ENCODE results near the gene RPE. TPM values are rescaled to one million over a fixed set of nuclear protein-coding genes. Genes with fewer than 3 reads are reported as not detected.

RPE gene
- total RNA-seq, 1 donor, result 91.5 TPM

DNA sequence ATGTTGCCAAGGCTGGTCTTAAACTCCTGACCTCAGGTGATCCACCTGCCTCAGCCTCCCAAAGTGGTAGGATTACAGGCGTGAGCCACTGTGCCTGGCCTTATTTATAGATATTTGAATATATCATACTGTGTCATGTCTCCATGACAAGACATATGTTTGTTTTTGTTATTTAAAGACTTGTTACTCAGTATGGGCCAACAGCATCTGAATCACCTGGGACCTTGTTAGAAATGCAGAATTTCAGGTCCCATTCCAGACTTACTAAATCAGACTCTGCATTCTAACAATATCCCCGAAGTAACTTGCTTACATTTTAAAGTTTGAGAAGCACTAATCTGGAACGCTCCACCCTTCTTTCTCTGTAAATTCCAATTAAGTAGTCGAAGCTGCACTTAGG lies 33.2 kb downstream of the RPE start:
- no peak for DNase-seq (ENCODE audit: low read depth)
- no peak overlapping the region for H3K4me3 ChIP-seq (ENCODE audit: low read depth, low read length)
- TF ChIP-seq, protein P1, sequence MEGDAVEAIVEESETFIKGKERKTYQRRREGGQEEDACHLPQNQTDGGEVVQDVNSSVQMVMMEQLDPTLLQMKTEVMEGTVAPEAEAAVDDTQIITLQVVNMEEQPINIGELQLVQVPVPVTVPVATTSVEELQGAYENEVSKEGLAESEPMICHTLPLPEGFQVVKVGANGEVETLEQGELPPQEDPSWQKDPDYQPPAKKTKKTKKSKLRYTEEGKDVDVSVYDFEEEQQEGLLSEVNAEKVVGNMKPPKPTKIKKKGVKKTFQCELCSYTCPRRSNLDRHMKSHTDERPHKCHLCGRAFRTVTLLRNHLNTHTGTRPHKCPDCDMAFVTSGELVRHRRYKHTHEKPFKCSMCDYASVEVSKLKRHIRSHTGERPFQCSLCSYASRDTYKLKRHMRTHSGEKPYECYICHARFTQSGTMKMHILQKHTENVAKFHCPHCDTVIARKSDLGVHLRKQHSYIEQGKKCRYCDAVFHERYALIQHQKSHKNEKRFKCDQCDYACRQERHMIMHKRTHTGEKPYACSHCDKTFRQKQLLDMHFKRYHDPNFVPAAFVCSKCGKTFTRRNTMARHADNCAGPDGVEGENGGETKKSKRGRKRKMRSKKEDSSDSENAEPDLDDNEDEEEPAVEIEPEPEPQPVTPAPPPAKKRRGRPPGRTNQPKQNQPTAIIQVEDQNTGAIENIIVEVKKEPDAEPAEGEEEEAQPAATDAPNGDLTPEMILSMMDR (IDR thresholded peaks at IDR 0.05; ENCODE audit: insufficient read depth, low read depth, low read length), result no peak

DNA sequence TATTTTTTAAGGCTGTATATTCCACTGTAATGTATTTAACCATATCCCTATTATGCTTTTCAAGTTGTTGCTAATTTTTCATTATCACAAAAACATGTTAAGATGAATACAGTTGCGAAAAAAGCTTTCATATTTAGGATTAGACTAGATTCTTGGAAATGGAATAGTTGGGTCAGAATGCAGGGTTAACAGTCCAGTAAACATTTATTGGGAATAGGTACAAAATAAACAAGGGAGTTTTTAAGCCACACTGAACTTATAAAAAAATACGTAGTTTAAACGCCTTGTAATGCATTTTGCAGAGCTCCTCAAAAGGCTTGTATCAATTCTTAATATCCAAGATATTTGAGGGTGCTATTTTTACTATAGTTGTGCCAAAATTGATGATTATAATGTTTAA lies 35.6 kb downstream of the RPE start:
- no peak for DNase-seq (ENCODE audit: low read depth)
- TF ChIP-seq, protein P1 (IDR thresholded peaks at IDR 0.05; ENCODE audit: insufficient read depth, low read depth, low read length), result no peak
- no peak overlapping the region for H3K4me3 ChIP-seq (ENCODE audit: low read depth, low read length)

DNA sequence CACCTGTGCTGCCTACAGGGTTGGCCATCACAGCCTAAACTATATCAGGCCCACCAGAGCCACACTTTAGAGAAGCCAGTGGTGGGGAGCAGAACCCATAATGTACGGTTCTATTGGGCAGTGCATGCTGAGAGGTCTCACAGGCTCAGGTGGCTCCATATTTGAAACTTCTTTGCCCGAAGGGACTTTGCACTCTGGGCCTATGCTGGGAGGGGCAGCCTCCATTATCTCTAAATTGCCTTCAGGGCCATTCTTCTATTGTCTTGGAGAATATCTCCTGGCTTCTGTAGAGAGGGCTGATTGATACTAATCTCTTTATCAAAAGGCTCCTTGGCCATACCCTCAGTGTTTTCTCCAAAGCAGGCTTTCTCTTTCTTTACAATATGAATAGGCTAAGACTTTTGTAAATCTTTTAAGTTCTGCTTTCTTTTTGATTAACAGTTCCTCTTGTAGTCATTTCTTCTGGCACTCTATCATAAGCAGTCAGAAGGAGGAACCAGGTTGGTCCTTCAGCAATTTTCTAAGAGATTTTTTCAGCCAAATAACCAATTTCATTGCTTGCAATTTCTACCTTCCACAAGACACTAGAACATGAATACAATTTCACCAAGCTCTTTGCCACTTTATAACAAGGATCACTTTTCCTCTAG lies 44.5 kb downstream of the RPE start:
- DNase-seq (ENCODE audit: low read depth), result no peak
- H3K4me3 ChIP-seq (ENCODE audit: low read depth, low read length), result no peak overlapping the region

DNA sequence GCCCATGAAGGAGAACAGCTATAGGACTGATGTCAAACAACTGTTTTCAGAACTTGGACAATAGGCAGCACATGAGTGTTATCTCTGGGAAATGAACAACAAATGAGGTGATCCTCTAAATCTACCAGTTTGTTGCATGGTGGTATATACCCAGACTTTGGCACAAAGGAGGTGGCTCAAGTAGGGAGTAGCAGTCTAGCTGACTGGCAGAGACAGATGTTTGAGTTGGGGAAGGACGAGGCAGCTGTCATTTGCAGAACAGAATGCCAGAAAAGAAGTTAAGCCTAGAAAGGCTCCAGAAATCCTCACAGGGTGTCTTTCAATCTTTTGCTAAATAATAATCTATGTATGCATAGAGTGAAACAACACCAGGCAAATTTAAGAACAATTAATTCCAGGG lies 47.4 kb downstream of the RPE start:
- no peak for DNase-seq (ENCODE audit: low read depth)
- H3K4me3 ChIP-seq (ENCODE audit: low read depth, low read length), result no peak overlapping the region
- TF ChIP-seq, protein P1 (IDR thresholded peaks at IDR 0.05; ENCODE audit: insufficient read depth, low read depth, low read length), result no peak

More for the DNA sequence above, 44.5 kb downstream of the RPE start:
- TF ChIP-seq, protein P1 (IDR thresholded peaks at IDR 0.05; ENCODE audit: insufficient read depth, low read depth, low read length), result no peak

DNA sequence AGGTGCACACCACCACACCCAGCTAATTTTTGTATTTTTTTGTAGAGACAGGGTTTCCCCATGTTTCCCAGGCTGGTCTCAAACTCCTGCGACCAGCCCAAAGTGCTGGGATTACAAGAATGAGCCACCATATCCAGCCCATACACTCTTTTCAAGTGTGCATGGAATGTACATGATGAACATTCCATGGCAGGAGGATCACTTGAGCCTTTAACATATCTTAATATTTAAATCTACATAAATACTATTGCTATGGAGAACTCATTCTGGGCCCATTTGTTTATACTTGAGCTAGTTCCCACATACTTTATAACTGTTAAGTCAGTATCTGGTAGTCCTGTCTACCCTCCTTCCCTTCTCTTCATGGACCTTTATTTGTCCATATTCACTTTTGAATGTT lies 48.4 kb downstream of the RPE start:
- no peak overlapping the region for H3K4me3 ChIP-seq (ENCODE audit: low read depth, low read length)
- TF ChIP-seq, protein P1 (IDR thresholded peaks at IDR 0.05; ENCODE audit: insufficient read depth, low read depth, low read length), result no peak
- no peak for DNase-seq (ENCODE audit: low read depth)

DNA sequence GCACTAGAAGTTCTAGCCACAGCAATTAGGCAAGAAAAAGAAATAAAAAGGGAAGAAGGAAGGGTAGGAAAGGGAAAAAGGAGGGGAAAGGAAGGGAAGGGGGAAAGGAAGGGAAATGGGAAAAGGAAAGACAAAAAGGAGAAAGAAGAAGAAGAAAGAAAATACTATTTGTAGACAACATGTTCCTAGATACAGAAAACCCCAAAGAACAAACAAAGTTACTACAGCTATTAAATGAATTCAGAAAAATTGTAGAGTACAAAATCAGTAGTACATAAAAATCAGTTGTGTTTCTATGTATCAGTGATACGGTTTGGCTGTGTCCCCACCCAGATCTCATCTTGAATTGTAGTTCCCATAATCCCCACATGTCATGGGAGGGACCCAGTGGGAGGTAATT lies 52.3 kb downstream of the RPE start:
- no peak overlapping the region for H3K4me3 ChIP-seq (ENCODE audit: low read depth, low read length)
- DNase-seq (ENCODE audit: low read depth), result no peak
- TF ChIP-seq, protein P1 (IDR thresholded peaks at IDR 0.05; ENCODE audit: insufficient read depth, low read depth, low read length), result no peak

DNA sequence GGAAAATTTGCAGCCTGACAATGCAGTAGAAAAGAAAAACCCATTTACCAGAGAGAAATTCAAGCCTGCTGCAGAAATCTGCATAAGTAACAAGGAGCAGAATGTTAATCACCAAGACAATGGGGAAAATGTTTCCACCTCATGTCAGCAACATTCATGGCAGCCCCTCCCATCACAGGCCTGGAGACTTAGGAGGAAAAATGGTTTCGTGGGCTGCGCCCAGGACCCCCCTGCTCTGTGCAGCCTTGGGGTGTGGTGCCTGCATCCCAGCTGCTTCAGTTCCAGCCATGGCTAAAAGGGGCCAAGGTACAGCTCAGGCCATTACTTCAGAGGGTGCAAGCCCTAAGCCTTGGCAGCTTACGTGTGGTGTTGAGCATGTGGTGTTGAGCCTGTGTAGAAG lies 53.4 kb downstream of the RPE start:
- DNase-seq (ENCODE audit: low read depth), result no peak
- TF ChIP-seq, protein P1 (IDR thresholded peaks at IDR 0.05; ENCODE audit: insufficient read depth, low read depth, low read length), result no peak
- no peak overlapping the region for H3K4me3 ChIP-seq (ENCODE audit: low read depth, low read length)
